ENCODE data around the gene C1S. TPM values are rescaled to one million over a fixed set of nuclear protein-coding genes. Genes with fewer than 3 reads are reported as not detected.
"Not testable (repeated sequence)": the region's sequence is repeated elsewhere in the genome, so short reads cannot be mapped to it uniquely, and the experiment has no call there.

Gene C1S
- total and polyA plus RNA-seq, 4 donors = 141 to 1,087 (median 589) TPM

- H3K9me3 ChIP-seq (ENCODE audit: control insufficient read depth, low read length); DNase-seq; H3K27me3 ChIP-seq (ENCODE audit: control insufficient read depth in 1 of 2, insufficient read depth in 2 of 2, low read length in 1 of 2); ATAC-seq (ENCODE audit: low FRiP score); H3K4me3 ChIP-seq (ENCODE audit: low read length in 2 of 2); intact Hi-C loops (cut with DNase I); H3K4me1 ChIP-seq (ENCODE audit: control insufficient read depth in 1 of 2, insufficient read depth in 2 of 2, low read length in 2 of 2); H3K36me3 ChIP-seq (ENCODE audit: control insufficient read depth in 1 of 2, insufficient read depth in 2 of 2, low read length in 1 of 2); H3K27ac ChIP-seq (ENCODE audit: low read depth in 1 of 2, low read length in 2 of 2): not testable (repeated sequence)
- WGBS, 2 donors = 91 to 94% methylated on average over 31 to 32 of the region's 32 CpGs
Measured at GRCh38 chr12:7037411-7037810, 23.1 kb upstream of the C1S start.

- Histone ChIP-seq H3K9me3 (ENCODE audit: control insufficient read depth, low read length) (no peaks in the 10 kb centered on the region), H3K4me1 (ENCODE audit: control insufficient read depth in 1 of 2, insufficient read depth in 2 of 2, low read length in 2 of 2) (no peaks in the 10 kb centered on the region), H3K27me3 (ENCODE audit: control insufficient read depth in 1 of 2, insufficient read depth in 2 of 2, low read length in 1 of 2) (no peaks in the 10 kb centered on the region), H3K27ac (ENCODE audit: low read depth in 1 of 2, low read length in 2 of 2) (no peak overlapping the region), H3K36me3 (ENCODE audit: control insufficient read depth in 1 of 2, insufficient read depth in 2 of 2, low read length in 1 of 2) (no peaks in the 10 kb centered on the region), H3K4me3 (ENCODE audit: low read length in 2 of 2) (no peak overlapping the region)
- intact Hi-C loops (cut with DNase I) = no loop called here
- WGBS, 2 donors = 92 to 94% methylated on average over 22 of the region's 22 CpGs
- no peak for ATAC-seq (ENCODE audit: low FRiP score)
- no peak for DNase-seq
Measured at GRCh38 chr12:7038591-7038990, 21.9 kb upstream of the C1S start.

- intact Hi-C loops (cut with DNase I) = no loop called here
- Histone ChIP-seq H3K9me3 (ENCODE audit: control insufficient read depth, low read length) (no peaks in the 10 kb centered on the region), H3K27me3 (ENCODE audit: control insufficient read depth in 1 of 2, insufficient read depth in 2 of 2, low read length in 1 of 2) (no peaks in the 10 kb centered on the region), H3K36me3 (ENCODE audit: control insufficient read depth in 1 of 2, insufficient read depth in 2 of 2, low read length in 1 of 2) (no peaks in the 10 kb centered on the region), H3K4me3 (ENCODE audit: low read length in 2 of 2) (no peak overlapping the region), H3K4me1 (ENCODE audit: control insufficient read depth in 1 of 2, insufficient read depth in 2 of 2, low read length in 2 of 2) (no peaks in the 10 kb centered on the region), H3K27ac (ENCODE audit: low read depth in 1 of 2, low read length in 2 of 2) (no peak overlapping the region)
- WGBS, 2 donors = 81 to 86% methylated on average over 10 of the region's 10 CpGs
- DNase-seq (no peak), ATAC-seq (ENCODE audit: low FRiP score) (no peak)
Measured at GRCh38 chr12:7039403-7039802, 21.1 kb upstream of the C1S start.

GRCh38 chr12:7042842-7043241 is 17.7 kb upstream of the C1S start:
- no peaks in the 10 kb centered on the region for H3K36me3 ChIP-seq (ENCODE audit: control insufficient read depth in 1 of 2, insufficient read depth in 2 of 2, low read length in 1 of 2)
- H3K4me1 ChIP-seq (ENCODE audit: control insufficient read depth in 1 of 2, insufficient read depth in 2 of 2, low read length in 2 of 2) = no peaks in the 10 kb centered on the region
- no peak overlapping the region for H3K27ac ChIP-seq (ENCODE audit: low read depth in 1 of 2, low read length in 2 of 2)
- DNase-seq (no peak), ATAC-seq (ENCODE audit: low FRiP score) (no peak)
- H3K27me3 ChIP-seq (ENCODE audit: control insufficient read depth in 1 of 2, insufficient read depth in 2 of 2, low read length in 1 of 2) = no peaks in the 10 kb centered on the region
- no peaks in the 10 kb centered on the region for H3K9me3 ChIP-seq (ENCODE audit: control insufficient read depth, low read length)
- intact Hi-C loops (cut with DNase I) = no loop called here
- H3K4me3 ChIP-seq (ENCODE audit: low read length in 2 of 2) = no peak overlapping the region
- 45 to 47% methylated on average over 6 of the region's 6 CpGs for WGBS, 2 donors

GRCh38 chr12:7045913-7046312 is 14.6 kb upstream of the C1S start:
- intact Hi-C loops (cut with DNase I) = no loop called here
- H3K36me3 ChIP-seq (ENCODE audit: control insufficient read depth in 1 of 2, insufficient read depth in 2 of 2, low read length in 1 of 2) = no peaks in the 10 kb centered on the region
- H3K4me1 ChIP-seq (ENCODE audit: control insufficient read depth in 1 of 2, insufficient read depth in 2 of 2, low read length in 2 of 2) = no peaks in the 10 kb centered on the region
- 86 to 90% methylated on average over 9 of the region's 9 CpGs for whole genome bisulfite sequencing, 2 donors
- H3K27ac ChIP-seq (ENCODE audit: low read depth in 1 of 2, low read length in 2 of 2) = no peak overlapping the region
- no peaks in the 10 kb centered on the region for H3K27me3 ChIP-seq (ENCODE audit: control insufficient read depth in 1 of 2, insufficient read depth in 2 of 2, low read length in 1 of 2)
- H3K4me3 ChIP-seq (ENCODE audit: low read length in 2 of 2) = no peak overlapping the region
- H3K9me3 ChIP-seq (ENCODE audit: control insufficient read depth, low read length) = no peaks in the 10 kb centered on the region
- ATAC-seq (ENCODE audit: low FRiP score) (no peak), DNase-seq (no peak)

- H3K27me3 ChIP-seq (ENCODE audit: control insufficient read depth in 1 of 2, insufficient read depth in 2 of 2, low read length in 1 of 2) = no peaks in the 10 kb centered on the region
- DNase-seq (no peak), ATAC-seq (ENCODE audit: low FRiP score) (no peak)
- no peaks in the 10 kb centered on the region for H3K9me3 ChIP-seq (ENCODE audit: control insufficient read depth, low read length)
- no peak overlapping the region for H3K27ac ChIP-seq (ENCODE audit: low read depth in 1 of 2, low read length in 2 of 2)
- no peaks in the 10 kb centered on the region for H3K36me3 ChIP-seq (ENCODE audit: control insufficient read depth in 1 of 2, insufficient read depth in 2 of 2, low read length in 1 of 2)
- intact Hi-C loops (cut with DNase I) = no loop called here
- WGBS, 2 donors = 82 to 83% methylated on average over 5 of the region's 5 CpGs
- H3K4me3 ChIP-seq (ENCODE audit: low read length in 2 of 2) = no peak overlapping the region
- H3K4me1 ChIP-seq (ENCODE audit: control insufficient read depth in 1 of 2, insufficient read depth in 2 of 2, low read length in 2 of 2) = no peaks in the 10 kb centered on the region
Measured at GRCh38 chr12:7046383-7047105, 14.0 kb upstream of the C1S start.

GRCh38 chr12:7047306-7047705 is 13.2 kb upstream of the C1S start:
- Histone ChIP-seq H3K27ac (ENCODE audit: low read depth in 1 of 2, low read length in 2 of 2) (no peak overlapping the region), H3K36me3 (ENCODE audit: control insufficient read depth in 1 of 2, insufficient read depth in 2 of 2, low read length in 1 of 2) (no peaks in the 10 kb centered on the region), H3K4me3 (ENCODE audit: low read length in 2 of 2) (no peak overlapping the region), H3K4me1 (ENCODE audit: control insufficient read depth in 1 of 2, insufficient read depth in 2 of 2, low read length in 2 of 2) (no peaks in the 10 kb centered on the region), H3K9me3 (ENCODE audit: control insufficient read depth, low read length) (no peaks in the 10 kb centered on the region), H3K27me3 (ENCODE audit: control insufficient read depth in 1 of 2, insufficient read depth in 2 of 2, low read length in 1 of 2) (no peaks in the 10 kb centered on the region)
- DNase-seq (no peak), ATAC-seq (ENCODE audit: low FRiP score) (no peak)
- 63 to 73% methylated on average over 5 of the region's 5 CpGs for WGBS, 2 donors
- intact Hi-C loops (cut with DNase I) = no loop called here

GRCh38 chr12:7049445-7049951 is 11.0 kb upstream of the C1S start:
- H3K36me3 ChIP-seq (ENCODE audit: control insufficient read depth in 1 of 2, insufficient read depth in 2 of 2, low read length in 1 of 2); H3K4me1 ChIP-seq (ENCODE audit: control insufficient read depth in 1 of 2, insufficient read depth in 2 of 2, low read length in 2 of 2); DNase-seq; H3K27ac ChIP-seq (ENCODE audit: low read depth in 1 of 2, low read length in 2 of 2); H3K4me3 ChIP-seq (ENCODE audit: low read length in 2 of 2); ATAC-seq (ENCODE audit: low FRiP score); intact Hi-C loops (cut with DNase I); H3K27me3 ChIP-seq (ENCODE audit: control insufficient read depth in 1 of 2, insufficient read depth in 2 of 2, low read length in 1 of 2); H3K9me3 ChIP-seq (ENCODE audit: control insufficient read depth, low read length): not testable (repeated sequence)
- WGBS, 2 donors = 81 to 84% methylated on average over 10 of the region's 10 CpGs

GRCh38 chr12:7049973-7050372 is 10.5 kb upstream of the C1S start:
- H3K4me3 ChIP-seq (ENCODE audit: low read length in 2 of 2); H3K4me1 ChIP-seq (ENCODE audit: control insufficient read depth in 1 of 2, insufficient read depth in 2 of 2, low read length in 2 of 2); intact Hi-C loops (cut with DNase I); H3K9me3 ChIP-seq (ENCODE audit: control insufficient read depth, low read length); DNase-seq; H3K36me3 ChIP-seq (ENCODE audit: control insufficient read depth in 1 of 2, insufficient read depth in 2 of 2, low read length in 1 of 2); ATAC-seq (ENCODE audit: low FRiP score); H3K27me3 ChIP-seq (ENCODE audit: control insufficient read depth in 1 of 2, insufficient read depth in 2 of 2, low read length in 1 of 2); H3K27ac ChIP-seq (ENCODE audit: low read depth in 1 of 2, low read length in 2 of 2): not testable (repeated sequence)
- WGBS, 2 donors = 96% methylated on average over 3 of the region's 3 CpGs

All from aorta (tissue), 5 donors.